AG04450 (cell line): ENCODE results near the gene SIRPD. TPM values are rescaled to one million over a fixed set of nuclear protein-coding genes. Genes with fewer than 3 reads are reported as not detected.

Source experiments
- CTCF ChIA-PET: fragments of 300-600, 350-600 bp; formaldehyde crosslinking; extraction: SDS; loops from one replicate; lab custom pipeline; 2022; ENCODE audit warnings: antibody characterized with exemption, inconsistent platforms; lab: Charles Lee
- POLR2A ChIA-PET: fragments of 350-600 bp; formaldehyde crosslinking; extraction: SDS; loops from one replicate; lab custom pipeline; 2021; ENCODE audit warnings: antibody characterized with exemption, inconsistent platforms; lab: Yijun Ruan, JAX
- DNase-seq: peaks from one replicate; pipeline ENCODE4 v3.0.0-alpha.2; 2011; ENCODE audit warnings: low read depth, low spot score
- H3K27ac ChIP-seq: one replicate; pipeline ENCODE4 v1.5.1; 2012; ENCODE audit warnings: low read depth, low read length, control low read depth
- H3K27me3 ChIP-seq: one replicate; pipeline ENCODE4 v1.6.0; 2012; ENCODE audit warnings: low read length; ENCODE audit not compliant: control insufficient read depth, insufficient read depth
- H3K4me3 ChIP-seq: 2 replicates; pipeline ENCODE4 v1.5.1; 2011; ENCODE audit warnings: mild to moderate bottlenecking, low read depth, low read length, control low read depth
- H3K9me3 ChIP-seq: 2 replicates; pipeline ENCODE4 v1.5.1; 2012; ENCODE audit warnings: low read length; ENCODE audit not compliant: control insufficient read depth, insufficient read depth
- polyA plus RNA-seq: library from polyadenylated mRNA; depleted of rRNA; stranded (reverse); fragments of >200 nt; gene quantifications from 2 replicates; pipeline ENCODE4 v1.2.3, GENCODE V29; 2011; rRNA removed
- small RNA-seq: library from RNA; depleted of rRNA; stranded (forward); fragments of <200 nt; gene quantifications from one replicate; pipeline ENCODE3, GENCODE V24; 2012; ENCODE audit warnings: low read depth; ENCODE audit not compliant: insufficient read length
- TF ChIP-seq, protein P1 (sequence below): IDR thresholded peaks from 2 replicates; pipeline ENCODE4 v1.5.1; 2011; ENCODE audit warnings: low read depth, low read length, control low read depth, inconsistent platforms

The SIRPD gene
- polyA plus RNA-seq, 1 experiment, result not detected

DNA sequence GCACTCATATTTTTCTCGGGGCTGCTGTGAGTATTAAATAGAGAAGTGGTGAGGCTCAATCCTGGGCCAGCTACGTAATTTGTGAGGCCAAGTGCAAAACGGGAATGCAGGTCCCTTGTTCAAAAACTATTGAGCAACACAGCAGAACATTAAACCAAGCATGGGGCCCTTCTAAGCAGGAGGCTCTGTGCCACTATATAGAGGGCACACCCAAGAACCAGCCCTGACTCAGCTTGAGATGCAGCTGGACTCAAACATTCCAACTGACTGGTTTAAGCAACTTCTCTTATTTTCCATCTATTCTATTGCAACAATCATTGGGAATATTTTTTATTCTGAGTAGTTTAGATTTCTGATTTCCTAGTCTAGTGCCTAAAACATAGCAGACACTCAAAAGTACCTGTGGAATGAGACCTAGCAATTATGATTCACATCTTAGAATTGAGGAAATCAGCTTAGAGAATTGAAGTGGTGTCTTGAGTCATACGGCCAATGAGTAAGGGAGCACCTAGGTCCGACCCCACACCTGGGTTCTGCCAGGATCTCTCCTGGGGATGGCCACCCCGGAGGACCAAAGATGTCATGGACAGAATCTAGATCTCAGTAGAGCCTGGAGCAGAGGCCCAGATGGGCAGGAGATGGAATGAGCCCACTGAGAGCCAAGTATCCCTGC lies 67.6 kb downstream of the SIRPD start:
- DNase-seq, result no peak
- no peak overlapping the region for H3K4me3 ChIP-seq
- CTCF ChIA-PET, result interaction anchor here (3.0 kb wide), 1 partner anchor 13 kb away, joined by 21 read pairs; no protein-coding TSS in a partner anchor
- POLR2A ChIA-PET, result interaction anchor here (0.5 kb wide), 1 partner anchor 1025 kb away, joined by 3 read pairs; no protein-coding TSS in a partner anchor
- no peak overlapping the region for H3K27ac ChIP-seq
- H3K9me3 ChIP-seq, result no peaks in the 10 kb centered on the region
- TF ChIP-seq, protein P1, sequence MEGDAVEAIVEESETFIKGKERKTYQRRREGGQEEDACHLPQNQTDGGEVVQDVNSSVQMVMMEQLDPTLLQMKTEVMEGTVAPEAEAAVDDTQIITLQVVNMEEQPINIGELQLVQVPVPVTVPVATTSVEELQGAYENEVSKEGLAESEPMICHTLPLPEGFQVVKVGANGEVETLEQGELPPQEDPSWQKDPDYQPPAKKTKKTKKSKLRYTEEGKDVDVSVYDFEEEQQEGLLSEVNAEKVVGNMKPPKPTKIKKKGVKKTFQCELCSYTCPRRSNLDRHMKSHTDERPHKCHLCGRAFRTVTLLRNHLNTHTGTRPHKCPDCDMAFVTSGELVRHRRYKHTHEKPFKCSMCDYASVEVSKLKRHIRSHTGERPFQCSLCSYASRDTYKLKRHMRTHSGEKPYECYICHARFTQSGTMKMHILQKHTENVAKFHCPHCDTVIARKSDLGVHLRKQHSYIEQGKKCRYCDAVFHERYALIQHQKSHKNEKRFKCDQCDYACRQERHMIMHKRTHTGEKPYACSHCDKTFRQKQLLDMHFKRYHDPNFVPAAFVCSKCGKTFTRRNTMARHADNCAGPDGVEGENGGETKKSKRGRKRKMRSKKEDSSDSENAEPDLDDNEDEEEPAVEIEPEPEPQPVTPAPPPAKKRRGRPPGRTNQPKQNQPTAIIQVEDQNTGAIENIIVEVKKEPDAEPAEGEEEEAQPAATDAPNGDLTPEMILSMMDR, result no peak
- peaks cover 21% of the 10 kb centered on the region for H3K27me3 ChIP-seq

DNA sequence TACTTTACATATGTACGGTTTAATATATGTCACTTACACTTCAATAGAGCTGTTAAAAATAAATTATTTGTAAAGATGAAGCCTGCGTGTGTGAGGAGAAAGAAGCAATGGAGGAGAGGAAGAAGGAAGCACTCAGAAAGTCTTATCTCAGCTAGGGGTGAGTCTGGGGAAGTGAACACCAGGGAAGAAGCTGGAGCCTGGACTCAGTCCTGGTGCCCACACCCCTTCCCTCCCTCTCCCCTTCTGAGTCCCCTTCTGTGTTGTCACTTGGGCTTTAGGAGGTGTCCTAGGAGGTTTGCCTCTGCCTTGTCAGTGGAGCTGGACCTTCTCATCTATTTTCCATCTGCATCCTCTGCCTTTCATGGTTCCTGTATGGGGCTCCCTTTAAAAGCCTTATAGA lies 68.2 kb downstream of the SIRPD start:
- ChIA-PET CTCF (interaction anchor here (3.0 kb wide), 1 partner anchor 14 kb away, joined by 21 read pairs; no protein-coding TSS in a partner anchor), POLR2A (no interaction called here)
- H3K27me3 ChIP-seq, result peaks cover 18% of the 10 kb centered on the region
- H3K9me3 ChIP-seq, result no peaks in the 10 kb centered on the region
- TF ChIP-seq, protein P1, result no peak
- no peak overlapping the region for H3K4me3 ChIP-seq
- DNase-seq, result no peak
- H3K27ac ChIP-seq, result no peak overlapping the region

DNA sequence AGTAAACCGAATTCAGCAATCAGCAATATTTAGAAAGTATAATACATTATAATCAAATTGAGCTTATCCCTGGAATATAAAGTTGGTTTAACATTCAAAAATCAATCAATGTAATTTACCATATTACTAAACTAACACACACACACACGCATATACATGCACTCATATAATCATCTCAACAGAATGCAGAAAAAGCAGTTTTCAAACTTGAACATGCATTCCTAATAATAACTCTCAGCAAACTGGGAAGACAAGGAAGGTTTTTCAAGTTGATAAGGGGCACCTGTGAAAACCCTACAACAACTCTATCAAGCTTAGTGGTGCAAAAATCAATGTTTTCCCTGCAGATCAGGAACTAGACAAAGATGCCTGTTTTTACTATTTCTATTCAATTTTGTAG lies 70.9 kb downstream of the SIRPD start:
- Histone ChIP-seq H3K9me3 (no peaks in the 10 kb centered on the region), H3K27me3 (peaks cover 11% of the 10 kb centered on the region), H3K27ac (no peak overlapping the region), H3K4me3 (no peak overlapping the region)
- POLR2A ChIA-PET, result no interaction called here
- CTCF ChIA-PET, result interaction anchor here (4.0 kb wide), 1 partner anchor 17 kb away, joined by 29 read pairs; no protein-coding TSS in a partner anchor
- no peak for DNase-seq
- TF ChIP-seq, protein P1, result no peak

DNA sequence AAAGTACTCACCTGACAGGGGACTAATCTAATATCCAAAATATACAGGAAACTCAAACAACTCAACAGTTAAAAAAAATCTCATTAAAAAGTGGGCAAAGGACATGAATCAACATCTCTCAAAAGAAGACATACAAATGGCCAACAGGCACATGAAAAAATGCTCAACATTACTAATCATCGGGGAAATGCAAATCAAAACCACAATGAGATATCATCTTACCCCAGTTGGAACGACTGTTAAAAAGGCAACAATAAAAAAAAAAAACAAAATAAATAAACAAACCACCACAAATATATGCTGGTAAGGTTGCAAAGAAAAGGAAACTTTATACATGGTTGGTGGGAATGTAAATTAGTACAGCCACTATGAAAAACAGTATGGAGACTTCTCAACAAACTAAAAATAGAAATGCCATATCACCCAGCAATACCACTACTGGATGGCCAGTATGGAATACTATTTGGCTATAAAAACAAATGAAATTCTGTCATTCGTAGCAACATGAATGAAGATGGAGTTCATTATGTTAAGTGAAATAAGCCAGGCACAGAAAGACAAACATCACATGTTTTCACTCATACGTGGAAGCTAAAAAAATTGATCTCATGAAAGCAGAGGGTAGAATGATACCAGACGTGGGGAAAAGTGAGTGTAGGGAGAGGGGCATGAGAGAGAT lies 72.9 kb downstream of the SIRPD start:
- peaks cover 5% of the 10 kb centered on the region for H3K27me3 ChIP-seq
- TF ChIP-seq, protein P1, result no peak
- no peak overlapping the region for H3K4me3 ChIP-seq
- ChIA-PET CTCF (interaction anchor here (4.0 kb wide), 1 partner anchor 19 kb away, joined by 29 read pairs; no protein-coding TSS in a partner anchor), POLR2A (no interaction called here)
- H3K27ac ChIP-seq, result no peak overlapping the region
- H3K9me3 ChIP-seq, result no peaks in the 10 kb centered on the region
- DNase-seq, result no peak

Small RNAs within 50 kb of the gene (small RNA-seq; reads per million reads assigned to genes)
- not detected for gene RNU6-917P

Other genes with a start within 250 kb of the SIRPD start
- 2.0 and 2.1 TPM in 2 replicates for gene SDCBP2, start 228.6 kb downstream of the SIRPD start, polyA plus RNA-seq
- 579 and 685 TPM in 2 replicates for gene FKBP1A, start 164.7 kb downstream of the SIRPD start, polyA plus RNA-seq
- 23.0 and 23.4 TPM in 2 replicates for gene NSFL1C, start 90.9 kb downstream of the SIRPD start, polyA plus RNA-seq
- not detected in 2 replicates for gene SIRPB2, start 66.3 kb downstream of the SIRPD start, polyA plus RNA-seq
- not detected in 2 replicates for gene SIRPB1, start 62.3 kb upstream of the SIRPD start, polyA plus RNA-seq
- gene SIRPG, start 100.1 kb upstream of the SIRPD start, polyA plus RNA-seq, result not detected in 2 replicates